ENCODE measurements around the gene CNTNAP2. TPM values are rescaled to one million over a fixed set of nuclear protein-coding genes. Genes with fewer than 3 reads are reported as not detected.

CNTNAP2 gene
- total and polyA plus RNA-seq, 2 of the 4 experiments (the other 2 are of a cell fraction): not detected

DNA sequence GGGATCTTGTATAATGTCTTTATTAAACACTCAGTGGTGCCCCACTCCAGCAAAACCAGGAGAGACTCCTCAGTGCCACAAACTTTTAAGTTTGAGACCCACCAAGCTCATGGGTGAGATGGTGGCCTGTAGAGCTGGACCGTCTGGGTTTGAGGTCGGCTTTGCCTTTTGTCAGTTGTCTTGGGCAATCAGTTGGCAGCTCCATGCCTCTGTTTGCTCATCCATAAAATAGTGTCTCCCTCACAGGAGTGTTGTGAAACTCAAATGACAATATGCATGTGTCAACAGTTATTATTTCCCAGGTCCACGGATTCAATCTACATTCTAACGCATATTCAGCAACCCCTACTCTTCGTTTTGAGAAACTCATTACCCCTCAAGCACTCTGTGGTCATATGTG lies 2106.1 kb downstream of the CNTNAP2 start:
- ATAC-seq (ENCODE audit: low read depth): no peak
- H2AK5ac ChIP-seq (ENCODE audit: low read depth, low read length): no peak overlapping the region

More for the DNA sequence above, 2106.1 kb downstream of the CNTNAP2 start:
- H2AK9ac ChIP-seq (replicated peaks; ENCODE audit: low read depth, low read length, poor library complexity): no peak overlapping the region
- POLR2A ChIA-PET (ENCODE audit: unreplicated experiment): no interaction called here
- no peak for DNase-seq
- no peak overlapping the region for H2BK120ac ChIP-seq (ENCODE audit: low read depth, low read length)
- H4K20me1 ChIP-seq (ENCODE audit: insufficient read depth, low read length): no peaks in the 10 kb centered on the region
- dilution Hi-C loops (cut with HindIII; ENCODE audit: low sequenced_read_pairs, unreplicated experiment) (no loop called here), intact Hi-C loops (cut with micrococcal nuclease) (no loop called here), in situ Hi-C loops (cut with MboI; ENCODE audit: low sequenced_read_pairs) (no loop called here)
- no peak overlapping the region for H3K4me2 ChIP-seq (ENCODE audit: low read depth, low read length)
- H4K91ac ChIP-seq (ENCODE audit: insufficient read depth, low read depth, low read length): no peak overlapping the region
- no peak overlapping the region for H3K23ac ChIP-seq (ENCODE audit: low read depth, low read length)
- no peaks in the 10 kb centered on the region for H3K9me1 ChIP-seq (ENCODE audit: insufficient read depth, low read length)
- H3K56ac ChIP-seq (ENCODE audit: extremely low read depth, insufficient read depth, low read length): no peak overlapping the region
- no peaks in the 10 kb centered on the region for H3K79me1 ChIP-seq (ENCODE audit: low read depth in 1 of 2, low read length in 2 of 2)
- no peak overlapping the region for H2BK20ac ChIP-seq (ENCODE audit: low read depth, low read length)
- no peaks in the 10 kb centered on the region for H3K36me3 ChIP-seq (ENCODE audit: control insufficient read depth, insufficient read depth, low read length)
- no peak overlapping the region for H3K9ac ChIP-seq (ENCODE audit: low read depth, low read length)
- peaks cover 19% of the 10 kb centered on the region for H3K9me3 ChIP-seq (ENCODE audit: control insufficient read depth, insufficient read depth, low read length)
- H3K18ac ChIP-seq (ENCODE audit: low read depth, low read length): no peak overlapping the region
- H4K5ac ChIP-seq (ENCODE audit: low read depth, low read length): no peak overlapping the region
- H2AFZ ChIP-seq (replicated peaks; ENCODE audit: low read length, poor library complexity): no peak overlapping the region
- no peak overlapping the region for H3K4ac ChIP-seq (ENCODE audit: low read depth, low read length)
- no TSS peak for BruUV-seq (replicated peaks)
- H4K8ac ChIP-seq (ENCODE audit: low read depth in 2 of 2, low read length in 2 of 2): no peak overlapping the region
- CTCF ChIA-PET: no interaction called here
- H3K27me3 ChIP-seq (ENCODE audit: control insufficient read depth, insufficient read depth, low read length): no peaks in the 10 kb centered on the region
- no peak overlapping the region for H2BK15ac ChIP-seq (ENCODE audit: low read depth, low read length)
- H3K27ac ChIP-seq (ENCODE audit: insufficient read depth, low read length): no peak overlapping the region
- H2BK5ac ChIP-seq (ENCODE audit: low read depth, low read length, poor library complexity, severe bottlenecking): no peak overlapping the region
- no peak overlapping the region for H3K4me3 ChIP-seq (ENCODE audit: insufficient read depth, low read depth, low read length)
- no peak for TF ChIP-seq RAD21 (IDR thresholded peaks at IDR 0.05; ENCODE audit: low read length)
- no peak for TF ChIP-seq NFE2L2 (IDR thresholded peaks at IDR 0.05; ENCODE audit: low read depth, low read length)
- TF ChIP-seq, protein P1, sequence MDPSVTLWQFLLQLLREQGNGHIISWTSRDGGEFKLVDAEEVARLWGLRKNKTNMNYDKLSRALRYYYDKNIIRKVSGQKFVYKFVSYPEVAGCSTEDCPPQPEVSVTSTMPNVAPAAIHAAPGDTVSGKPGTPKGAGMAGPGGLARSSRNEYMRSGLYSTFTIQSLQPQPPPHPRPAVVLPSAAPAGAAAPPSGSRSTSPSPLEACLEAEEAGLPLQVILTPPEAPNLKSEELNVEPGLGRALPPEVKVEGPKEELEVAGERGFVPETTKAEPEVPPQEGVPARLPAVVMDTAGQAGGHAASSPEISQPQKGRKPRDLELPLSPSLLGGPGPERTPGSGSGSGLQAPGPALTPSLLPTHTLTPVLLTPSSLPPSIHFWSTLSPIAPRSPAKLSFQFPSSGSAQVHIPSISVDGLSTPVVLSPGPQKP (IDR thresholded peaks at IDR 0.05; ENCODE audit: borderline replicate concordance, low read depth, low read length): no peak
- TF ChIP-seq, protein P2, sequence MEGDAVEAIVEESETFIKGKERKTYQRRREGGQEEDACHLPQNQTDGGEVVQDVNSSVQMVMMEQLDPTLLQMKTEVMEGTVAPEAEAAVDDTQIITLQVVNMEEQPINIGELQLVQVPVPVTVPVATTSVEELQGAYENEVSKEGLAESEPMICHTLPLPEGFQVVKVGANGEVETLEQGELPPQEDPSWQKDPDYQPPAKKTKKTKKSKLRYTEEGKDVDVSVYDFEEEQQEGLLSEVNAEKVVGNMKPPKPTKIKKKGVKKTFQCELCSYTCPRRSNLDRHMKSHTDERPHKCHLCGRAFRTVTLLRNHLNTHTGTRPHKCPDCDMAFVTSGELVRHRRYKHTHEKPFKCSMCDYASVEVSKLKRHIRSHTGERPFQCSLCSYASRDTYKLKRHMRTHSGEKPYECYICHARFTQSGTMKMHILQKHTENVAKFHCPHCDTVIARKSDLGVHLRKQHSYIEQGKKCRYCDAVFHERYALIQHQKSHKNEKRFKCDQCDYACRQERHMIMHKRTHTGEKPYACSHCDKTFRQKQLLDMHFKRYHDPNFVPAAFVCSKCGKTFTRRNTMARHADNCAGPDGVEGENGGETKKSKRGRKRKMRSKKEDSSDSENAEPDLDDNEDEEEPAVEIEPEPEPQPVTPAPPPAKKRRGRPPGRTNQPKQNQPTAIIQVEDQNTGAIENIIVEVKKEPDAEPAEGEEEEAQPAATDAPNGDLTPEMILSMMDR (conservative IDR thresholded peaks at IDR 0.05; ENCODE audit: low read depth, low read length): no peak
- WGBS, 2 experiments (ENCODE audit: extremely low coverage in 2 of 2, insufficient read length in 1 of 2): 16% methylated on average over 3 of the region's 5 CpGs; no CpG with 5 or more reads in 1 of the 2 experiments
- no peaks in the 10 kb centered on the region for H3K4me1 ChIP-seq (ENCODE audit: control insufficient read depth, insufficient read depth, low read length)
- no peak overlapping the region for H3K14ac ChIP-seq (replicated peaks; ENCODE audit: low read depth, low read length)
